ENCODE data around the gene LIX1.

DNA sequence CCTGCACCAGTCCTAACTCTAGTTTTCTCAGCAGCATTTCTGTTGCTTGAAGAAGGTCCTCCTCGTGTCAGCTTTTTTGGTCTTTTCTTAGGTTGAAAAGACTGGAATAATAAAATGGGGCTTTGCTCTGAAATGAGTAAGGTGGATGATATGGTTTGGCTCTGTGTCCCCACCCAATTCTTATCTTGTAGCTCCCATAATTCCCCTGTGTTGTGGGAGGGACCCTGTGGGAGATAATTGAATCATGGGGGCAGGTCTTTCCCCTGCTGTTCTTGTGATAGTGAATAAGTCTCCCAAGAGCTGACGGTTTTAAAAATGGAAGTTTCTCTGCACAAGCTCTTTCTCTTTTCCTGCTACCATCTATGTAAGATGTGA is 53.6 kb downstream of the LIX1 start:
- TF ChIP-seq, protein P1, sequence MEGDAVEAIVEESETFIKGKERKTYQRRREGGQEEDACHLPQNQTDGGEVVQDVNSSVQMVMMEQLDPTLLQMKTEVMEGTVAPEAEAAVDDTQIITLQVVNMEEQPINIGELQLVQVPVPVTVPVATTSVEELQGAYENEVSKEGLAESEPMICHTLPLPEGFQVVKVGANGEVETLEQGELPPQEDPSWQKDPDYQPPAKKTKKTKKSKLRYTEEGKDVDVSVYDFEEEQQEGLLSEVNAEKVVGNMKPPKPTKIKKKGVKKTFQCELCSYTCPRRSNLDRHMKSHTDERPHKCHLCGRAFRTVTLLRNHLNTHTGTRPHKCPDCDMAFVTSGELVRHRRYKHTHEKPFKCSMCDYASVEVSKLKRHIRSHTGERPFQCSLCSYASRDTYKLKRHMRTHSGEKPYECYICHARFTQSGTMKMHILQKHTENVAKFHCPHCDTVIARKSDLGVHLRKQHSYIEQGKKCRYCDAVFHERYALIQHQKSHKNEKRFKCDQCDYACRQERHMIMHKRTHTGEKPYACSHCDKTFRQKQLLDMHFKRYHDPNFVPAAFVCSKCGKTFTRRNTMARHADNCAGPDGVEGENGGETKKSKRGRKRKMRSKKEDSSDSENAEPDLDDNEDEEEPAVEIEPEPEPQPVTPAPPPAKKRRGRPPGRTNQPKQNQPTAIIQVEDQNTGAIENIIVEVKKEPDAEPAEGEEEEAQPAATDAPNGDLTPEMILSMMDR (IDR thresholded peaks at IDR 0.05; ENCODE audit: control extremely low read depth in 1 of 3, insufficient read depth in 1 of 3, low read depth in 1 of 3, low read length in 3 of 3) = no peak
- TF ChIP-seq TCF12 (IDR thresholded peaks at IDR 0.05; ENCODE audit: low read depth, low read length) (no peak), POLR2A (IDR thresholded peaks at IDR 0.05; ENCODE audit: control extremely low read depth in 1 of 2, low read depth in 2 of 2, low read length in 2 of 2) (no peak), TAF1 (IDR thresholded peaks at IDR 0.05; ENCODE audit: low read depth, low read length) (no peak), NRF1 (IDR thresholded peaks at IDR 0.05; ENCODE audit: low read depth, low read length) (no peak), SIX5 (IDR thresholded peaks at IDR 0.05; ENCODE audit: low read depth, low read length) (no peak), YY1 (IDR thresholded peaks at IDR 0.05; ENCODE audit: low read depth, low read length) (no peak), CEBPB (IDR thresholded peaks at IDR 0.05; ENCODE audit: low read depth, low read length) (no peak), POLR2AphosphoS5 (IDR thresholded peaks at IDR 0.05; ENCODE audit: low read depth, low read length) (no peak), RAD21 (IDR thresholded peaks at IDR 0.05 in 1 of 2, conservative IDR thresholded peaks at IDR 0.05 in 1 of 2; ENCODE audit: low read depth in 2 of 2, low read length in 2 of 2) (no peak), GTF2F1 (IDR thresholded peaks at IDR 0.05; ENCODE audit: borderline replicate concordance, low read depth, low read length) (no peak), SP1 (IDR thresholded peaks at IDR 0.05; ENCODE audit: low read depth, low read length) (no peak)
- TF ChIP-seq, protein P2, sequence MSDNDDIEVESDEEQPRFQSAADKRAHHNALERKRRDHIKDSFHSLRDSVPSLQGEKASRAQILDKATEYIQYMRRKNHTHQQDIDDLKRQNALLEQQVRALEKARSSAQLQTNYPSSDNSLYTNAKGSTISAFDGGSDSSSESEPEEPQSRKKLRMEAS (IDR thresholded peaks at IDR 0.05) = no peak
